Activated gamma-delta T cell treated with Interleukin-2 at 50 U/mL for 16 hours (primary cell): ENCODE results near the gene IL13RA2.

ENCODE experiments used
- DNase-seq: peaks from one replicate; pipeline ENCODE4 v3.0.0-alpha.2; 2020

The IL13RA2 gene

GRCh38 chrX:115017455-115017854 is at the start of gene IL13RA2:
TSS of gene IL13RA2 (minus strand) at chrX:115017616. CDS start at chrX:115017269, 347 bp downstream.
- no peak for DNase-seq

DNA sequence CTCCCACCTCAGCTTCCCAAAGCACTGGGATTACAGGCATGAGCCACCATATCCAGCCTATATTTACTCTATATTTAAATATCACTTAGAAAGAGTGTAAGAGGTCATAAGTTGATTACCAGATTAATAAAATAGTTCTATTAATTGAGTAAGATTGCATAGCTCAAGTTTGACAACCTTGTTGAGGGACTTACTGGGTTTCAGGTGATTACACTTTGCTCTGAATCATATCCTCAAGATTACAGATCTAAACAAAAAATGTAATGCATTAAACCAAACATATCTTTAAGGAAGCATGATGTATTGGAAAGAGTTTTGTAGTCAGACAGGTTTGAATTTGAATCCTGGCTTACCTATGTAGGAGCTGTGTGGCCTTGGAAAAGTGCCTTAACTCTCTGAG is 47.9 kb upstream of the IL13RA2 start:
- no peak for DNase-seq

DNA sequence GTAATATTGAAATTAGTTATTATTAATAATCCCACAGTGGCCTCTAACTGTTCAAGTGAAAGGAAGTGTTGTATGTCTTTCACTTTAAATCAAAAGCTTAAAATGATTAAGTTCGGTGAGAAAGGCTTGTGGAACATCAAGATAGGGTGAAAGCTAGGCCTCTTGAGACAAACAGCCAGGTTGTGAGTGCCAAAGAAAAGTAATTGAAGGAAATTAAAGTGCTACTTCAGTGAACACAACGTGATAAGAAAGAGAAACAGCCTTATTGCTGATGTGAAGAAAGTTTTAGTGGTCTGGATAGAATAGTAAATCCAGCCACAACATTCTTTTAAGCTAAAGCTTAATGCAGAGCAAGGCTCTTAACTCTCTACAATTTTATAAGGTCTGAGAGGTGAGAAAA is 42.6 kb upstream of the IL13RA2 start:
- no peak for DNase-seq

GRCh38 chrX:115058276-115058675 is 40.9 kb upstream of the IL13RA2 start:
- no peak for DNase-seq

- DNase-seq, result no peak
These were observed 37.5 kb upstream of the IL13RA2 start for GRCh38 chrX:115054876-115055275.

- DNase-seq, result no peak
These were observed 35.8 kb upstream of the IL13RA2 start for GRCh38 chrX:115053223-115053622.

- DNase-seq, result no peak
These were observed 30.3 kb upstream of the IL13RA2 start for GRCh38 chrX:115047715-115048114.

DNA sequence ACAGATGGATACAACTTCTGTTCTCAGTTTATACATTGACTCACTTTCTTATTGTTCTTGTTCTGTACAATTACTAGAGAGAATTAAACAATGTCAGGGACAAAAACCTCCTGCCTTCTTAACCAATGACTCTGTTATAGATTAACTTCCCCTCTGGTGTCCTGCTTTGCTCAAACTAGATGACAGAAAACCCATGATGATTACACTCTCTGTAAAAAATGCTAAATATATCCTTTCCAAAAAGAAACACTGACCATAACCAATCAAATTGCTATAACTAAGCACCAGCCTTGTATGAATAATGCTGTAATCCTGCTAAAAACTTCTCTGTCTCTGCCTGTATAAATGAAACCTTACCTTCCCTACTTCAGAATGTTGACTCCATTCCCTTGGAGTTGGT is 29.8 kb upstream of the IL13RA2 start:
- no peak for DNase-seq

DNA sequence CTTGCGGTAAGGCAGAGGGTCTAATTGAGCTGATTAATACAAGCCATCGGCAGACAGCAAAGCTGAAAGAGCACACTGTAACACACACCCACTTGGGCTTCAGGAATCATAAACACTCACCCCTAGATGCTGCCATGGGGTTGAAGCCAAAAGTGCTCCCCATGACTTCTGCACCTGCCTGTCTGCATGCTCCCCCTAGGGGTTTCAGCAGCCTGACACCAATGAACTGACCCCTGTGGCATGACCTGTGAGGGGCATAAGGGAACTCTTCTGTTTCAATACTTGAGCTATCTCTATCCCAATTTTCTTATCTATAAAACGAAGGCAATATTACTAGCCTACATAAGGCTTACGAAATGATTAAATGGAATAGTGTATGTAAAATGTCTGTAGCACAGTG is 23.0 kb upstream of the IL13RA2 start:
- DNase-seq, result no peak

DNA sequence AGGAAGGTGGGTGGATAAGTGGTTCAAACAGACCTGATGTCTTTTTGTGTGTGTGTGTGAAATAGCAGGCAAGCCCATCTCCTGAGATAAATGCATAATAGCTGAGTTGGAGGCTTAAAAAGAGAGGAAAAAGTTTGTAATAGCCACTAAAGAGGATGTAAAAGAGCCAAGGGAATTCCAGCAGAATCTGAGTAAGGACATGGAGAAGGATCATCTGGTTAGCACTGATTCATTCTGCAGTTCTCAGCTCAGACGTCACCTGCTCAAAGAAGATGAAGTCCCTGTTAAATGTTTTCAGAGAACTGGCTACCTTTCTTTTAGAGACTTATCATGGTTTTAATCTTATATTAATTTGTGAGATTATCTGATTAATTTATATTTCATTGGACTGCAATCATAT is 21.0 kb upstream of the IL13RA2 start:
- DNase-seq, result no peak

- no peak for DNase-seq
These were observed 18.6 kb upstream of the IL13RA2 start for GRCh38 chrX:115036029-115036428.

GRCh38 chrX:115031989-115032388 is 14.6 kb upstream of the IL13RA2 start:
- no peak for DNase-seq

GRCh38 chrX:115030625-115031024 is 13.2 kb upstream of the IL13RA2 start:
- no peak for DNase-seq

- DNase-seq, result no peak
These were observed 12.6 kb upstream of the IL13RA2 start for GRCh38 chrX:115029869-115030570.

- no peak for DNase-seq
These were observed 12.0 kb upstream of the IL13RA2 start for GRCh38 chrX:115029440-115029839.

DNA sequence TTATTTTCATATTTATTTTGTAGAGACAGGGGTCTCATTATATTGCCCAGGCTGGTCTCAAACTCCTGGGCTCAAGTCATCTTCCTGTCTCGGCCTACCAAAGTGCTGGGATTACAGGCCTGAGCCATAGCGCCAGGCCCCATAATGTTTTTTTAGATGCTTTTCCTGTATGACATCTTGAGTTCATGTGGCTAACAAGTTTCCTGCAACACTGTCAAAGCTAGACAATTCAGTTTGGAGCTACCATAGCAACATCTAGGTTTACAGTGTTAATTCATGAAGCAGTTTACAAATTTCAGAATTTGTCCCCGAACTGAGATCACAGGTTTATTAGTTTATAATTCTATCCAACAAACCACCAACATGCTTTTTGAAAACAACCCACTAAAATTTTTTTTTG is 6.4 kb upstream of the IL13RA2 start:
- DNase-seq, result no peak

- DNase-seq, result no peak
These were observed 5.7 kb upstream of the IL13RA2 start for GRCh38 chrX:115023139-115023538.

DNA sequence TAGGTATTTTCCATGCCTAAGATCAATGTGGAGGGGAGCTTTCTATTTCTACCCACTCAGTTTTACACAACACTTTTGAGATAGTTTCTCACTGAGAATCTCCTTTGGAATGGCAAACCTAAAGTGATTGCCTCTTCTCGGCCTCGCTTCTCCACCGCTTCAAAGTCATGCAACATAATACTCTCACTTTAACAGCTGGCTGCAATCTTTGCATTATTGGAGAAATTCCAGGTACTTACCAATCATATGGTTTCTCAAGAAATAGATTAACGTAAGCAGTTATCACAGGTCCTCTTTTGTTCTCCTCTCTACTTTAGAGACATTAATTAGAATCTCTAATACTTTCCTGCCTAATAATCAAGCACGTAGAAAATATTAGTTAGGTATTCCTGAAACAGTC is 3.7 kb upstream of the IL13RA2 start:
- no peak for DNase-seq

GRCh38 chrX:115018944-115019343 is 1.5 kb upstream of the IL13RA2 start:
- no peak for DNase-seq

- no peak for DNase-seq
These were observed 728 bp upstream of the IL13RA2 start for GRCh38 chrX:115018040-115018647.

GRCh38 chrX:115013705-115014104 is 3.7 kb downstream of the IL13RA2 start:
- no peak for DNase-seq

- DNase-seq, result no peak
These were observed 6.0 kb downstream of the IL13RA2 start for GRCh38 chrX:115011428-115011827.

GRCh38 chrX:114999906-115000305 is 17.5 kb downstream of the IL13RA2 start:
- no peak for DNase-seq

GRCh38 chrX:114997779-114998178 is 19.6 kb downstream of the IL13RA2 start:
- no peak for DNase-seq
